Measurements from ENCODE around the gene MVB12B.

The MVB12B gene

GRCh38 chr9:126334721-126335621 is 8.3 kb downstream of the MVB12B start:
- DNase-seq: no peak

DNA sequence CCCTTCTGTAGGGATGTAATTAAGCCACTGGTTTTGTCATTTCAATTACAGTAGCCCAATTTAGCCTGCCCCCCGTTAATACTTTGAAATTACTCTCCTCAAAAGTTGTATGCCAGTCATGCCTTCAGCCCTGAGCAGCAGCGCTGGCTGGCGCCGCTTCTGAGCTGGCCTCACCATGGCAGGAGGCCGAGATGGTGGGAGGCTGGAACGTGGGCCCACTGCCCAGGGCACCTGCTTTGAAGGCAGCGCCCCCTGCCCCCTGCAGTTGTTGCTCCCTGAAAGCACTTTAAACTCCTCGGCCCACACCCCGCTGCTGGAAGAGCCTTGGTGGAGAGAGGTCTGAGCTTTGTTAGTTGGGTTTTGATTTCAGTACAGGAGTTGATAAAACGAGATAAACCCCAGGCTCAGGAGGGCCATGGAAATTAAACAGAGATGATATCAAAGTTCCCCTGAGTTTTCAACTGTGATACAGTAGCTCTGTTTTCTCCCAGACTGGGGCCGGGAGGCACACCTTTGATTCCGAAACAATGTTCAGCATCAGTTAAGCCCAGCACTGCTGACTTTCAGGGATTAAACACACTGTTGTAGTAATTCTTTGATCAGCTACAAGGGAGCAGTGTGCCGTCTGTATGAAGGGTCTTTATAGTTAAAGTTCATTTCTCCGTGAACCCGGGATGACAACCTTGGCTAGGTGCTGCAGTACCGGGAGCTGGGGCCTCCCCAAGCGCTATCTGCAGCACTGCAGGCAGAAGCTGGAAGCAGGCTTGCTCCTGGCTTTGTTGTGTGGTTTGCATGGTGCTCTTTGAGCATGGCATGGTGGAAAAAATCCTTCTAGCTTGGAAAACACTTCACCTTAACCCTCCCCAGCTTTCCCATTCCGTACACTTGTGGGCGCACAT is 9.5 kb downstream of the MVB12B start:
- DNase-seq: no peak

DNA sequence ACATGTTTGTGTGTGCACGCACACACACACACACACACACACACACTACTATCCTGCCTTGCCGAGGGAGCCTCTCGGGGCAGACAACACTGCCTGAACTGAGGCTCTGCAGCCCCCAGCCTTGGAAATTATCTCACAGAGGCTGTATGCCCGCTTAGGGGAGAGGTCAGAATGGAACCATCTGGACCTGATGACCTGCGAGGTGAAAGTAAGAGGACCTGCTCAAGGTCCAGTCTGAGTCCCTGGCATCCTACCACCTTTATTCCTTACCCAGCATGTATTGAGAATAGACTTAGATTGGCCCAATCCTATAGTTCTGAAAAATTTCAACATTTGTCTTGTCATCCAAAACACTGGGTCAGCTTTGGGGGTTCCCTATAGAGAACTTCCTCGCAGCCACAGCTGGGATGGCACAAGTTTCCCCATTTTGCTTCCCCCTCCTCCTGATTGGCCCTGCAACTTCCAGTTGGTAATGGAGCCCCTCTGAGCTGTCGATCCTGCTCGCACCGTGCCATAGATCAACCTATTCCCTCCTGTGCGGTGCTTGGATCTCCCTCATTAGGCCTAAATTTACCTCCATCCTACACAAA is 10.2 kb downstream of the MVB12B start:
- DNase-seq: no peak

GRCh38 chr9:126337729-126338372 is 11.2 kb downstream of the MVB12B start:
- DNase-seq: no peak

DNA sequence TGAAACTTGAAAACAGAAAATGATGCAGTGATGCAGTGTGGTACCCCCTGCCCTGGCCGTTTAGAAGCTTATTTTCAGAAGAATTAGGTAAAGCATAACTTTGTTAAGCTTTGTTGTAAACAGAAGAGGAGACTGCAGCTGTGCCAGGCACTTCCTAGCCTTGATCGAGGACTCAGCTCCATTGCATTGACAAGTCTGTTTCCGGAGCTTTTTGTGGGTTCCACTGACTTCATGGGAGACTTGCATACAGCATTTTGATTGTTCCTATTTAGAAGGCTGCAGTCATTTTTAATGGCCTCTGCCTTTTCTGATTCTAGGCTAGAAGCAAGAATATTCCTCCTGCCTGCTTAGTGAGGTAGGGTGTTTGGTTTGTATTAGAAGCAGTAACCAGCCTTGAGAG is 12.3 kb downstream of the MVB12B start:
- no peak for DNase-seq

GRCh38 chr9:126341426-126341825 is 14.8 kb downstream of the MVB12B start:
- no peak for DNase-seq

GRCh38 chr9:126341902-126342301 is 15.3 kb downstream of the MVB12B start:
- DNase-seq: no peak

DNA sequence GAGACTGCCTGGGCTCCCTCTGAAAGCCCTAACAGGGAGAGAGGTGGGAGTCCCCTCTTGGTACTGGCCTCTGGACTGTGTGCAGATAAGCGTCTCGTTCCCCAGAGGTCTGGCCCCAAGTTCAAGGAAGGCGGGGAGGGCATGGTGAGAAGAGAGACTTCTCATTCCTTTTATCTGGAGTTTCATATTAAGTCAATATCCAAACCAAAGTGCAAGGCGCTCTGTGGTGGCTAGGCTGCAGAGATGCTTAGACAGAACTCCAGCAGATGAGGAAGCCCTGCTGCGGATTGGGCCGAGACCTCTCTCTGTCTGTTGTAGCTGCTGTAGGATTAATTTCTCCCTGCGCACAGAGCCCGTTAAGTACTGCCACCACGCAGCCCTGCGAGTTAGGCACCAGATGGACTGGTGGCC is 16.0 kb downstream of the MVB12B start:
- DNase-seq: no peak

DNA sequence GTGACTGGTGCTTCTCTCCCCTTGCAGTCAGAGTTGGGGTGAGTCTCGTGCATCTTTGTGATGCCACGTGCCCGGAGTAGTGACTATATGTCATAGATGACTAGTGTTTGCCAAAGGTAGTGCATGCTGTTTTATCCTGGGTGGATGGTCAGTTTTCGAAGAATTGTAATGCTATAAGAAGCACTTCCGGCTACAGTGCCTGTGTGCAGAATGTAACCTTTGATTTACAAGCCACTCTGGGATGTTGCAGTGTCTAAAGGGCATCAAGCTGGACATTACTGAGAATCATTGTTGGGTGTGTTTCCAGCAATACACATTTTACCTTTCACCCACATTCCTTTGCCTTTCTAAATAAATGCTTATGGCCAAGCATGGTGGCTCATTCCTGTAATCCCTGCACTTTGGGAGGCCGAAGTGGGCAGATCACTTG is 16.7 kb downstream of the MVB12B start:
- DNase-seq: no peak

DNA sequence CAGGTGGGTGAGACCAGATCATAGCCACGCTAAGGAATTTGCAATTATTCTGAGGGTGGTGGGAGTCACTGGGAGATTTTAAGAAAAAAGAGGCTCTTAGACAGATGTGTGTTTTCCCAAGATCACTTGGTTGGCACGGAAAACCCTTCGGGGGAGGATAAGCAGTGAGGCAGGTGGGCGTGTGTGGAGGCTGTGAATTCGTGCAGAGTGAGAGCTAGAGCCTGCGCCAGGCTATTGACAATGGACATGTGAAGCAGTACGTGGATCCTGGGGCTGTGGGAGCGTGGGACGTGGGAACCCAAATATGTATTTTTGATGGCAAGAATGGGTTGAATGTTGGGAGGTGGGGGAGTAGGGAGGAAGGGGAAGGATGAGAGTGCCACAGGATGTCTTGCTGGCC is 19.4 kb downstream of the MVB12B start:
- DNase-seq: no peak

DNA sequence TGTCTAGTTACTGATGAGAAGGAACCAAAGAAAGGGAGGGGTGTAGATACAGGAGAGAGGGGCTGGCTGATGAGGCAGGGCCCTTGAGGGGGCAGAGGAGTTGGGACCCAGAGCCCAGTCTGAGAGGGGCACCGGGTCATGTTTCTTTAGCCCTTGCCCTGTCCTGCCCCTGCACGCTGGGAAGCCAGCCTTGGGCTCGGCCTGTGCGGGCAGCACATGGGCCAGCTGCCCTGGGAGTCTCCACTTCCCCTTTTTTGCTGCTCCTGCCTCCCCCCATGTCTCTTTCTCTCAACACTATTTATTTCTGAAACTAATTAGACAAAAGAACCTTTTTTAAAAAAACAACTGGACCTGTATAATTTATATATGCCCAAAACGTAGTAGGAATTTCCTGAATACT is 20.5 kb downstream of the MVB12B start:
- no peak for DNase-seq

DNA sequence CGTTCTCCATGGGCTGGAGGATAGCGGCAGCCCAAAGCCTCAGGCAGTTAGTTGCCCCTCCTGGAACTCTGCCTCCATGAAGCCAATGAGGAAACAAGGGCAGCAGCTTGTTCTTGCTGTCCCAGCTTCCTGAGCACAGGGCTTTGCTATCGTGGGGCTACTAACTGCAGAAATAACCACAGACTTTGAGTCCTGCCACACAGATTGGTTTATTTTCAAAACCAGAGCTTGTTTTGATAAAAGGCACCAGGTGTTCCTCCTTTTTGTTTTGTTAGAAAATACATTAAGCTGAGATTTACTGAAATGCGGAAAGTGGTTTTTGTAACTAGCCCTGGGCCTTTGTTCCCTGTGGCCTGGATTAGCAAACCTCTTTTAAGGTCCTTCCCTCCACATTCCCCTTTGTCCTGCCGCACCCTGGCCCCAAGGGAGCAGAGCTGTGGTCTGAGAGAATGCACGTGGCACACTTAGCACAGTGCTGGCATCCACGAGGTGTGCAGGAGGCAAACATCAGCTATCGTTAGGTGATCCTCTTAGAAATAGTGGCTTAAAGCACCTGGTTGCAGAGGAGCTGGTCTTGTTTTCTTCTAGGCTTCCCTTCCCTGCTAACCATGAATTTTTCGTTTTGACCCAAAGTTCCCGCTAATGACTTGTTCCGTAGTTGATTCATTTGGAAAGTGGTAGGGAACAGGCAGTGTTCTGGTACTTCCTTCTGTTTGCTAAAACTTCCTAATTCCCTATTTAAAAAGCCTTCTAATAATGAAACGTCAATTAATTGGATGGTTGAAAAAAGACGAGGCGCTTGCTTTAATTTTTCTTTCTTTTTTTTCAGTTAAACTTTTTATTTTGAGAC is 21.5 kb downstream of the MVB12B start:
- no peak for DNase-seq

GRCh38 chr9:126348911-126349550 is 22.4 kb downstream of the MVB12B start:
- DNase-seq: no peak

GRCh38 chr9:126354887-126355770 is 28.5 kb downstream of the MVB12B start:
- DNase-seq: no peak

DNA sequence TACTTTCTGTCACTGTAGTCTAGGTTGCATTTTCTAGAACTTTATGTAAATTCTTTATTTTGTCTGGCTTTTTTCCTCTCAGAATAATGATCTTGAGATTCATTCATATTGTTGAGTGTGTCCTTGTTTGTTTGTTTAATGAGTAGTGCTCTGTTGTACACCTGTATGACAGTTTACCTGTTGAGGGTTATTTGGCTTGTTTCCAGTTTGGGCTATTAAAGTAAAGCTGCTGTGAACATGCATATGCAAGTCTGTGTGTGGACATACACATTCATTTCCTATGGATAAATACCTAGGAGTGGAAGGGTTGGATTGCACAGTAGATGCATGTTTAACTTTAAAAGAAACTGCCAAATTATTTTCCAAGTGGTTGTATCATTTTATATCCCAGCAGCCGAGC is 30.4 kb downstream of the MVB12B start:
- DNase-seq: no peak

DNA sequence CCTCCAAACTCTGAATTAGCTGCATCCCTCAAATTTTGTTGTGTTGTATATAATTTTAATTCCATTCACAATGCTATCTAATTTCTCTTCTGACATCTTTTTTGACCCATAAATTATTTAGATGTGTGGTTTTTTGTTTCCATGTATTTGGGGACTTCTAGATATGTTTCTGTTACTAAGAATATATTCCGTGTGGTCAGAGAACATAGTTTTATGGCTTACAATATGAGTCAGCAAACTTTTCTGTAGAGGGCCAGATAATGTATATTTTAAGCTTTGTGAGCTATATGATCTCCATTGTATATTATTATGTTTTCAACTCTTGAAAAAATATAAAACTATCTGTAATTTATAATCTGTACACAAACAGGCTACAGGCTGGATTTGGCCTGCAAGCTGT is 33.4 kb downstream of the MVB12B start:
- no peak for DNase-seq

DNA sequence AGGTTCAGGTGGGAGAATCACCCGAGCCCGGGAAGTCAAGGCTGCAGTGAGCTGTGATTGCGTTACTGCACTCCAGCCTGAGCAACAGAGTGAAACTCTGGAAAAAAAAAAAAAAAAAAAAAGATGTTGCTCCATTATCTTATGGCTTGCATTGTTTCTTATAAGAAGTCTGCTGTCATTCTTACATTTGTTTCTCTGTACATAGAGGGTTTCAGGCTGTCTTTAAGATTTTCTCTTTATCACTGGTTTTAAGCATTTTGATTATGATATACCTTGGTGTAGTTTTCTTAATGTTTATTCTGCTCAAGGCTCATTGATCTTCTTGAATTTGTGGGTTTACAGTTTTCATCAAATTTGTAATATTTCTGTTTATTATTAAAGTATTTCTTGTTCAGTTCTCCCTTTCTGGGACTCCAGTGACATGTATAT is 35.2 kb downstream of the MVB12B start:
- no peak for DNase-seq

- no peak for DNase-seq
Measured at GRCh38 chr9:126363250-126363649, 36.6 kb downstream of the MVB12B start.

- no peak for DNase-seq
Measured at GRCh38 chr9:126363847-126364671, 37.4 kb downstream of the MVB12B start.
